HepG2 (cell line): ENCODE results near the gene SPATA46. TPM values are rescaled to one million over a fixed set of nuclear protein-coding genes. Genes with fewer than 3 reads are reported as not detected.
"Not testable (repeated sequence)": the region's sequence is repeated elsewhere in the genome, so short reads cannot be mapped to it uniquely, and the experiment has no call there.

Experiments used
- ATAC-seq: fragments of 200-7000 bp; cut with Tn5 transposase; 3 replicates; pipeline ENCODE4 v1.9.1; 2020; ENCODE audit warnings: mild to moderate bottlenecking, moderate library complexity
- BruUV-seq: library from RNA; stranded (reverse); fragments of 400-500 nt; replicated peaks from 2 replicates; lab custom pipeline; 2021; lab: Mats Ljungman, UMichigan
- CTCF ChIA-PET: fragments of 300-600 bp; formaldehyde crosslinking; extraction: SDS; loops from one replicate; lab custom pipeline; 2021; ENCODE audit warnings: low total read pairs, inconsistent platforms, low intra/inter-chr PET ratio; lab: Yijun Ruan, JAX
- POLR2A ChIA-PET: fragments of 350-600 bp; sonication (Branson Sonifier 250); formaldehyde crosslinking; loops from one replicate; lab custom pipeline; 2020; ENCODE audit warnings: antibody characterized with exemption, inconsistent platforms; lab: Yijun Ruan, JAX
- DNase-seq: peaks from one replicate; pipeline ENCODE4 v3.0.0-alpha.2; 2015; ENCODE audit warnings: low spot score
- FAIRE-seq: peaks from 3 replicates; lab custom pipeline; 2011; peaks lifted over from hg19 to GRCh38; lab: Jason Lieb, UNC
- H2AFZ ChIP-seq: one replicate; pipeline ENCODE4 v1.6.1; 2011; ENCODE audit warnings: low read length, inconsistent platforms
- H3K27ac ChIP-seq: fragments of 300-600 bp; 3 replicates; pipeline ENCODE4 v1.8.0; 2011; ENCODE audit warnings: mixed run types, mild to moderate bottlenecking, mixed read lengths, low read length, inconsistent platforms; ENCODE audit not compliant: insufficient read depth; ENCODE audit errors: extremely low read length
- H3K27me3 ChIP-seq, 2 experiments: fragments of 200-600 bp in 1 of 2; 2 replicates in 1 of 2; 3 replicates in 1 of 2; pipeline versions ENCODE4 v1.6.0 to v1.8.0; 2011; ENCODE audit warnings: low read length in 2 of 2, mild to moderate bottlenecking in 2 of 2, moderate library complexity in 2 of 2, inconsistent platforms in 1 of 2; ENCODE audit not compliant: insufficient read depth in 2 of 2, control insufficient read depth in 1 of 2
- H3K36me3 ChIP-seq, 2 experiments: fragments of 200-600 bp in 1 of 2; replicated peaks in 1 of 2; 2 replicates in 1 of 2; 3 replicates in 1 of 2; pipeline versions ENCODE4 v1.5.1 to v1.8.0; 2011; ENCODE audit warnings: low read length in 2 of 2, inconsistent platforms in 1 of 2; ENCODE audit not compliant: insufficient read depth in 2 of 2, control insufficient read depth in 1 of 2
- H3K4me1 ChIP-seq: 2 replicates; pipeline ENCODE4 v1.5.1; 2012; ENCODE audit warnings: low read length, inconsistent platforms; ENCODE audit not compliant: insufficient read depth
- H3K4me2 ChIP-seq: 2 replicates; pipeline ENCODE4 v1.6.0; 2011; ENCODE audit warnings: low read depth, low read length, inconsistent platforms
- H3K4me3 ChIP-seq, 3 experiments: fragments of 200-600 bp in 1 of 3; sonication (generic), shearing (Covaris generic) in 1 of 3; replicated peaks in 1 of 3; 2 replicates each; pipeline ENCODE4 v1.5.1; 2011 to 2016; ENCODE audit warnings: low read length in 3 of 3, inconsistent platforms in 2 of 3, low read depth in 2 of 3, mild to moderate bottlenecking in 2 of 3, control low read depth in 1 of 3, mixed read lengths in 1 of 3; ENCODE audit not compliant: insufficient read depth in 1 of 3
- H3K79me2 ChIP-seq: one replicate; pipeline ENCODE4 v1.6.1; 2011; ENCODE audit warnings: low read length, inconsistent platforms; ENCODE audit not compliant: insufficient read depth
- H3K9ac ChIP-seq: 2 replicates; pipeline ENCODE4 v1.6.0; 2011; ENCODE audit warnings: mild to moderate bottlenecking, low read depth, low read length, inconsistent platforms; ENCODE audit not compliant: insufficient read depth
- H3K9me3 ChIP-seq: 2 replicates; pipeline ENCODE4 v1.5.1; 2012; ENCODE audit warnings: mild to moderate bottlenecking, low read length
- H4K20me1 ChIP-seq: 2 replicates; pipeline ENCODE4 v1.6.0; 2011; ENCODE audit warnings: inconsistent platforms, mild to moderate bottlenecking, low read length, moderate library complexity; ENCODE audit not compliant: insufficient read depth
- GFI1 ChIP-seq: sonication (generic); formaldehyde crosslinking; IDR thresholded peaks from 2 replicates; pipeline ENCODE4 v1.5.0; 2020; ENCODE audit warnings: missing genetic modification reagents, mild to moderate bottlenecking, borderline replicate concordance
- IKZF4 ChIP-seq: sonication (generic); formaldehyde crosslinking; IDR thresholded peaks from 2 replicates; pipeline ENCODE4 v1.5.1; 2020; ENCODE audit warnings: borderline replicate concordance, mild to moderate bottlenecking, low read depth, missing genetic modification reagents; ENCODE audit errors: not compliant biosample characterization
- IRX3 ChIP-seq: sonication (generic); formaldehyde crosslinking; IDR thresholded peaks from 2 replicates; pipeline ENCODE4 v1.8.1; 2023; ENCODE audit warnings: mild to moderate bottlenecking, low read depth, missing genetic modification reagents, borderline replicate concordance
- WGBS: methylation state at CpG from one replicate; pipeline ENCODE4 v1.1.6; 2017; ENCODE audit warnings: low lambda C conversion rate; 5-methylcytosine and 5-hydroxymethylcytosine counted together
- in situ Hi-C: cut with HindIII; loops from 2 replicates; pipeline ENCODE4 v1.10.0; 2017; ENCODE audit warnings: low pct_unique_long_range_greater_than_20kb; ENCODE audit not compliant: extremely low pct_ligation_motif_present
- intact Hi-C: fragments of 100-400 bp; cut with micrococcal nuclease; formaldehyde crosslinking; loops from one replicate; pipeline ENCODE4 v1.10.0; 2022; ENCODE audit not compliant: unreplicated experiment
- polyA plus RNA-seq, 8 experiments: library from polyadenylated mRNA; depleted of rRNA in 3 of 8; stranded (reverse) in 7 of 8; unstranded in 1 of 8; fragments of >200 nt; fragmentation: Illumina TruSeq in 4 of 8; extraction: Trizol in 4 of 8; gene quantifications; 2 replicates each; pipeline versions ENCODE4 v1.2.1 to v1.2.3, GENCODE V29; 2011 to 2016; ENCODE audit warnings: low read depth in 4 of 8, missing spikeins in 1 of 8, mixed read lengths in 1 of 8; ENCODE audit not compliant: insufficient read depth in 1 of 8
- total RNA-seq, 5 experiments: library from RNA; depleted of rRNA; stranded (reverse); fragments of >200 nt; fragmentation: Illumina TruSeq; extraction: Trizol; gene quantifications; 2 replicates each; pipeline ENCODE4 v1.2.3, GENCODE V29; 2016; ENCODE audit warnings: low read depth in 1 of 5

SPATA46 gene
- total and polyA plus RNA-seq, 2 of the 13 experiments (the other 11 are each of a cell fraction or from before 2014, with no cell fraction given), result not detected

DNA sequence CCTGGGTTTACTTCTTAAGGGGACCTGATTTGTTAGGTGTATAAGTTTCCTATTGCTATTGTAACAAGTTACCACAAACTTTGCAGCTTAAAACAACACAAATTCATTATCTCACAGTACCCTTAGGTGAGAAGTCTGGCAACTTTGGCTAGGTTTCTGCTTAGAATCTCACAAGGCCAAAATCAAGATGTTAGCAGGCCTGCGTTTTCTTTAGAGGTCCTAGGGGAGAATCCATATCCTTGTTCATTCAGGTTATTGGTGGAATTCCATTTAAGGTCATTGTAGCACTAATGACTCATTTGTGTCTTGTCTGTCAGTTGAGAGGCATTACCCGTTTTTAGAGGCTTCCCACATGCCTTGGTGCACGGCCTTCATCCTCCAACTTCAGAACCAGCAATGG is 43.5 kb upstream of the SPATA46 start:
- Histone ChIP-seq H3K9me3 (no peaks in the 10 kb centered on the region), H3K4me2 (no peak overlapping the region)
- POLR2A ChIA-PET, result no interaction called here
- CTCF ChIA-PET, result no interaction called here
- TF ChIP-seq GFI1 (CRISPR knock-in tag) (no peak), IKZF4 (CRISPR knock-in tag) (no peak), IRX3 (no peak)
- TF ChIP-seq, all 625 proteins: peak for 0
- peaks cover 0 to 10% of the 10 kb centered on the region in 2 experiments; a peak in 2 of 5 replicates for H3K27me3 ChIP-seq
- H3K9ac ChIP-seq, result no peak overlapping the region
- no peak overlapping the region for H3K4me3 ChIP-seq
- intact Hi-C loops, result loop anchor here (10.0 kb wide), 1 partner anchor 75 kb away; the partner anchor contains the start of gene UHMK1
- 25% methylated on average over 3 of the region's 3 CpGs for WGBS
- no TSS peak for BruUV-seq
- H3K36me3 ChIP-seq, result no peaks in the 10 kb centered on the region
- H2AFZ ChIP-seq, result no peak overlapping the region
- H3K79me2 ChIP-seq, result no peaks in the 10 kb centered on the region
- ATAC-seq, result no peak
- in situ Hi-C loops, result no loop called here
- H3K27ac ChIP-seq, result no peak overlapping the region
- no peak for DNase-seq
- H3K4me1 ChIP-seq, result no peaks in the 10 kb centered on the region
- FAIRE-seq, result no peak
- H4K20me1 ChIP-seq, result no peaks in the 10 kb centered on the region

DNA sequence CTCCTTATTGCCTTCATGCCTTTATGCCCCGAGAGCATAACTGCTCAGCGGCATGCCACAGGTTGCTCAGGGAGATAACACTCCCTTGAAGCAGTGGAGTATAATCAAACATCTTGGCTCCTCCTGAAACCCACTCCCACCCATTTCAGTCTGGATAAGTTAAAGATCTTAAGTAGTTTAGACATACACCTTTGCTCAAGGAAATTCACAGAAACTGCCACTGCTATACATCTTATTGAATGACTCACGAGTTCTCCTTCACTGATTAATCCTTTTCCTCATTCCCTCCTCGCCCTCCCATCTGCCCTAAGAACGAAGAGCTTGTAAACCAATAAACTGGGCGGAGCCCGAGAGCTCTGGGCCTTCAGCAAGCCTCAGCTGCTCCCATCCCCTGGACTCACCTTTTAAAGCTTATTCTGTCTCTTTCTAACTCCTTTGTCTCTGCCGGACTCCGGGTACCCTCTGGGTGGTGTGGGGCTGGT is 42.8 kb upstream of the SPATA46 start:
- H4K20me1 ChIP-seq, H3K79me2 ChIP-seq, H3K9ac ChIP-seq, H3K36me3 ChIP-seq, H3K4me3 ChIP-seq, H2AFZ ChIP-seq, H3K9me3 ChIP-seq, H3K27ac ChIP-seq, BruUV-seq, CTCF ChIA-PET, POLR2A ChIA-PET, intact Hi-C loops, in situ Hi-C loops, H3K4me1 ChIP-seq, DNase-seq, FAIRE-seq, H3K27me3 ChIP-seq, ATAC-seq, H3K4me2 ChIP-seq: not testable (repeated sequence)
- WGBS, result 19% methylated on average over 8 of the region's 9 CpGs

DNA sequence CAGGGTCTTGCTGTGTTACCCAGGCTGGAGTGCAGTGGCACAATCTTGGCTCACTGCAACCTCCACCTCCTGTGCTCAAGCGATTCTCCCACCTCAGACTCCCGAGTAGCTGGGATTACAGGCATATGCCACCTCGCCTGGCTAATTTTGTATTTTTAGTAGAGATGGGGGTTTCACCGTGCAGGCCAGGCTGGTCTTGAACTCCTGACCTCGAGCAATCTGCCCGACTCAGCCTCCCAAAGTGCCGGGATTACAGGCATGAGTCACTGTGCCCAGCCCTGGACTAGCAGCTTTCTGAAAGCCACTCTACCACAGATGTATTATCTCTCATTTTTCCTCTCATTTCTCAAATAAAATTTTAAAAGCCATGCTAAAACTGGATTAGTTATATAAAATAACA is 41.9 kb upstream of the SPATA46 start:
- in situ Hi-C loops, H3K4me2 ChIP-seq, H3K4me1 ChIP-seq, H3K36me3 ChIP-seq, H3K9ac ChIP-seq, H2AFZ ChIP-seq, H3K9me3 ChIP-seq, BruUV-seq, H3K79me2 ChIP-seq, intact Hi-C loops, ATAC-seq, H3K27me3 ChIP-seq, FAIRE-seq, H3K27ac ChIP-seq, CTCF ChIA-PET, H3K4me3 ChIP-seq, DNase-seq, H4K20me1 ChIP-seq, POLR2A ChIA-PET: not testable (repeated sequence)
- WGBS, result 10% methylated on average over 7 of the region's 7 CpGs
